H9 (cell line): Measurements from ENCODE around the gene NYAP2. TPM values are rescaled to one million over a fixed set of nuclear protein-coding genes. Genes with fewer than 3 reads are reported as not detected.

Experiments
- DNase-seq: peaks from one replicate; pipeline ENCODE4 v3.0.0-alpha.2; 2017
- H2AFZ ChIP-seq: one replicate; pipeline ENCODE4 v1.6.1; 2013; ENCODE audit warnings: mild to moderate bottlenecking, low read length, control low read depth, moderate library complexity
- H2AK5ac ChIP-seq: 2 replicates; pipeline ENCODE4 v1.6.1; 2013; ENCODE audit warnings: low read length, control low read depth, mixed read lengths; ENCODE audit not compliant: insufficient read length
- H2BK120ac ChIP-seq: one replicate; pipeline ENCODE4 v1.6.1; 2013; ENCODE audit warnings: low read depth, mild to moderate bottlenecking, low read length, control low read depth, inconsistent platforms; ENCODE audit not compliant: poor library complexity, severe bottlenecking
- H2BK12ac ChIP-seq: 2 replicates; pipeline ENCODE4 v1.6.1; 2013; ENCODE audit warnings: low read length, control low read depth, mixed read lengths, low read depth; ENCODE audit not compliant: insufficient read length
- H2BK15ac ChIP-seq: 2 replicates; pipeline ENCODE4 v1.6.1; 2013; ENCODE audit warnings: low read depth, low read length, control low read depth
- H2BK20ac ChIP-seq: one replicate; pipeline ENCODE4 v1.6.1; 2013; ENCODE audit warnings: low read depth, mild to moderate bottlenecking, low read length, control low read depth, inconsistent platforms; ENCODE audit not compliant: poor library complexity, severe bottlenecking
- H2BK5ac ChIP-seq: 2 replicates; pipeline ENCODE4 v1.6.1; 2013; ENCODE audit warnings: low read length, control low read depth, mixed read lengths; ENCODE audit not compliant: insufficient read length
- H3K14ac ChIP-seq: 2 replicates; pipeline ENCODE4 v1.6.1; 2013; ENCODE audit warnings: low read length, control low read depth; ENCODE audit not compliant: insufficient read depth
- H3K18ac ChIP-seq: 2 replicates; pipeline ENCODE4 v1.6.1; 2013; ENCODE audit warnings: low read depth, mild to moderate bottlenecking, mixed read lengths, low read length, control low read depth; ENCODE audit not compliant: insufficient read length
- H3K23ac ChIP-seq: 2 replicates; pipeline ENCODE4 v1.6.1; 2013; ENCODE audit warnings: low read length, control low read depth, mixed read lengths, low read depth; ENCODE audit not compliant: insufficient read length
- H3K23me2 ChIP-seq: 2 replicates; pipeline ENCODE4 v1.6.1; 2013; ENCODE audit warnings: low read depth, mild to moderate bottlenecking, mixed read lengths, low read length, control low read depth; ENCODE audit not compliant: insufficient read length, poor library complexity, severe bottlenecking
- H3K27ac ChIP-seq: 2 replicates; pipeline ENCODE4 v1.5.1; 2013; ENCODE audit warnings: low read length, control low read depth, mixed read lengths, low read depth; ENCODE audit not compliant: insufficient read length
- H3K27me3 ChIP-seq: 2 replicates; pipeline ENCODE4 v1.6.1; 2013; ENCODE audit warnings: low read length, control low read depth, inconsistent platforms; ENCODE audit not compliant: insufficient read depth
- H3K4ac ChIP-seq: 2 replicates; pipeline ENCODE4 v1.6.1; 2013; ENCODE audit warnings: low read depth, mild to moderate bottlenecking, control low read depth, inconsistent platforms, low read length, moderate library complexity
- H3K4me1 ChIP-seq: 2 replicates; pipeline ENCODE4 v1.6.1; 2013; ENCODE audit warnings: low read length, control low read depth, inconsistent platforms; ENCODE audit not compliant: insufficient read depth
- H3K4me2 ChIP-seq: 2 replicates; pipeline ENCODE4 v1.6.1; 2013; ENCODE audit warnings: low read length, control low read depth, mixed read lengths; ENCODE audit not compliant: insufficient read length, insufficient read depth
- H3K56ac ChIP-seq: 2 replicates; pipeline ENCODE4 v1.6.1; 2013; ENCODE audit warnings: low read depth, mild to moderate bottlenecking, mixed read lengths, low read length, control low read depth; ENCODE audit not compliant: insufficient read length
- H3K79me1 ChIP-seq: 2 replicates; pipeline ENCODE4 v1.6.1; 2013; ENCODE audit warnings: low read depth, mild to moderate bottlenecking, moderate library complexity, low read length, control low read depth, inconsistent platforms; ENCODE audit not compliant: insufficient read depth, poor library complexity, severe bottlenecking
- H3K79me2 ChIP-seq: 2 replicates; pipeline ENCODE4 v1.6.1; 2013; ENCODE audit warnings: low read length, control low read depth, inconsistent platforms; ENCODE audit not compliant: insufficient read depth
- H3K9ac ChIP-seq: 2 replicates; pipeline ENCODE4 v1.6.1; 2013; ENCODE audit warnings: low read length, control low read depth, mixed read lengths; ENCODE audit not compliant: insufficient read length; ENCODE audit errors: extremely low read depth
- H3K9me3 ChIP-seq: one replicate; pipeline ENCODE4 v1.6.1; 2013; ENCODE audit warnings: low read depth, low read length, inconsistent platforms; ENCODE audit not compliant: control insufficient read depth
- H3T11ph ChIP-seq: one replicate; pipeline ENCODE4 v1.6.1; 2013; ENCODE audit warnings: mild to moderate bottlenecking, low read length, control low read depth, inconsistent platforms
- H4K20me1 ChIP-seq: one replicate; pipeline ENCODE4 v1.6.1; 2013; ENCODE audit not compliant: control insufficient read depth, insufficient read length, insufficient read depth
- H4K5ac ChIP-seq: 2 replicates; pipeline ENCODE4 v1.6.1; 2013; ENCODE audit warnings: low read depth, mild to moderate bottlenecking, mixed read lengths, low read length, control low read depth; ENCODE audit not compliant: insufficient read length
- H4K8ac ChIP-seq: replicated peaks from 2 replicates; pipeline ENCODE4 v1.6.1; 2013; ENCODE audit warnings: low read length, control low read depth, mixed read lengths, low read depth; ENCODE audit not compliant: insufficient read length
- H4K91ac ChIP-seq: 2 replicates; pipeline ENCODE4 v1.6.1; 2013; ENCODE audit warnings: low read depth, mild to moderate bottlenecking, moderate library complexity, mixed read lengths, low read length, control low read depth; ENCODE audit not compliant: insufficient read length
- H3K27ac Mint-ChIP-seq, 3 experiments: 2 replicates in 2 of 3; 3 replicates in 1 of 3; pipeline ENCODE4 v1.8.0; 2020 to 2021; ENCODE audit warnings: mixed read lengths in 3 of 3, mild to moderate bottlenecking in 1 of 3, moderate library complexity in 1 of 3
- H3K27me3 Mint-ChIP-seq: 2 replicates; pipeline ENCODE4 v1.8.0; 2021; ENCODE audit warnings: low read depth, mild to moderate bottlenecking, moderate library complexity, mixed read lengths
- H3K36me3 Mint-ChIP-seq, 3 experiments: 2 replicates in 2 of 3; 3 replicates in 1 of 3; pipeline ENCODE4 v1.8.0; 2020 to 2021; ENCODE audit warnings: low read depth in 3 of 3, mixed read lengths in 3 of 3; ENCODE audit not compliant: insufficient read depth in 1 of 3
- H3K4me1 Mint-ChIP-seq, 2 experiments: 2 replicates each; pipeline ENCODE4 v1.8.0; 2020; ENCODE audit warnings: mixed read lengths in 2 of 2
- H3K4me3 Mint-ChIP-seq, 2 experiments: 2 replicates in 1 of 2; 3 replicates in 1 of 2; pipeline ENCODE4 v1.8.0; 2020 to 2021; ENCODE audit warnings: mild to moderate bottlenecking in 2 of 2, mixed read lengths in 2 of 2, moderate library complexity in 1 of 2
- H3K9me3 Mint-ChIP-seq, 2 experiments: 2 replicates in 1 of 2; 3 replicates in 1 of 2; pipeline ENCODE4 v1.8.0; 2020; ENCODE audit warnings: mild to moderate bottlenecking in 2 of 2, mixed read lengths in 2 of 2, moderate library complexity in 1 of 2
- CTCF ChIP-seq: fragments of 200-600 bp; sonication (generic); conservative IDR thresholded peaks from 3 replicates; pipeline ENCODE4 v1.8.0; 2021; ENCODE audit warnings: antibody characterized with exemption, mild to moderate bottlenecking
- WGBS: extraction: QIAGEN DNeasy Blood & Tissue Kit; methylation state at CpG from one replicate; pipeline ENCODE4 v1.1.7; 2013; ENCODE audit warnings: missing lambda C conversion rate, low lambda C conversion rate, mixed read lengths; ENCODE audit not compliant: insufficient read length; ENCODE audit errors: extremely low coverage; 5-methylcytosine and 5-hydroxymethylcytosine counted together
- total RNA-seq: library from RNA; stranded (reverse); gene quantifications from 2 replicates; pipeline ENCODE4 v1.2.1, GENCODE V29; 2021

NYAP2 gene
- total RNA-seq, 1 experiment from 2014 or later, result not detected

GRCh38 chr2:225493420-225494099, 94.0 kb downstream of the NYAP2 start:
- Histone ChIP-seq H3K23me2 (no peaks in the 10 kb centered on the region), H3K27me3 (no peaks in the 10 kb centered on the region), H4K5ac (no peak overlapping the region), H3K18ac (no peak overlapping the region), H3K79me2 (no peaks in the 10 kb centered on the region), H2AFZ (no peak overlapping the region), H2BK12ac (no peak overlapping the region), H3T11ph (no peak overlapping the region), H4K8ac (no peak overlapping the region), H3K4ac (no peak overlapping the region), H4K20me1 (no peaks in the 10 kb centered on the region), H3K9ac (no peak overlapping the region), H4K91ac (no peak overlapping the region), H2BK15ac (no peak overlapping the region), H3K9me3 (no peaks in the 10 kb centered on the region), H3K14ac (no peak overlapping the region), H3K4me2 (no peak overlapping the region), H2BK120ac (no peak overlapping the region), H3K56ac (no peak overlapping the region), H3K4me1 (peaks cover 4% of the 10 kb centered on the region; the same call in 1 of the 2 replicates), H3K27ac (no peak overlapping the region), H2BK5ac (no peak overlapping the region), H2AK5ac (no peak overlapping the region), H3K79me1 (no peaks in the 10 kb centered on the region), H2BK20ac (no peak overlapping the region), H3K23ac (no peak overlapping the region)
- peaks cover 15 to 16% of the 10 kb centered on the region in 2 experiments for H3K4me1 Mint-ChIP-seq
- no peaks in the 10 kb centered on the region for H3K27me3 Mint-ChIP-seq
- no CpG with 5 or more reads among the region's 5 CpGs for whole genome bisulfite sequencing
- H3K9me3 Mint-ChIP-seq, result no peaks in the 10 kb centered on the region; a peak in 1 of 5 replicates
- H3K36me3 Mint-ChIP-seq, result no peaks in the 10 kb centered on the region
- DNase-seq, result no peak
- H3K4me3 Mint-ChIP-seq, result no peak overlapping the region
- TF ChIP-seq CTCF, result no peak
- no peak overlapping the region for H3K27ac Mint-ChIP-seq
